Skin epidermis (tissue), 12 donors: ENCODE measurements around the gene NASP.

ENCODE experiments used
- H3K27ac ChIP-seq, 21 experiments: fragments of 200-600 bp; sonication (generic) in 11 of 21; one replicate each; pipeline ENCODE4 v1.5.0; 2020; ENCODE audit warnings: mild to moderate bottlenecking in 3 of 21, inconsistent platforms in 2 of 21, moderate library complexity in 2 of 21
- H3K4me3 ChIP-seq, 7 experiments: fragments of 200-600 bp; sonication (generic) in 2 of 7; one replicate each; pipeline ENCODE4 v1.5.0; 2020; ENCODE audit warnings: inconsistent platforms in 2 of 7, mild to moderate bottlenecking in 2 of 7, moderate library complexity in 1 of 7

The NASP gene

DNA sequence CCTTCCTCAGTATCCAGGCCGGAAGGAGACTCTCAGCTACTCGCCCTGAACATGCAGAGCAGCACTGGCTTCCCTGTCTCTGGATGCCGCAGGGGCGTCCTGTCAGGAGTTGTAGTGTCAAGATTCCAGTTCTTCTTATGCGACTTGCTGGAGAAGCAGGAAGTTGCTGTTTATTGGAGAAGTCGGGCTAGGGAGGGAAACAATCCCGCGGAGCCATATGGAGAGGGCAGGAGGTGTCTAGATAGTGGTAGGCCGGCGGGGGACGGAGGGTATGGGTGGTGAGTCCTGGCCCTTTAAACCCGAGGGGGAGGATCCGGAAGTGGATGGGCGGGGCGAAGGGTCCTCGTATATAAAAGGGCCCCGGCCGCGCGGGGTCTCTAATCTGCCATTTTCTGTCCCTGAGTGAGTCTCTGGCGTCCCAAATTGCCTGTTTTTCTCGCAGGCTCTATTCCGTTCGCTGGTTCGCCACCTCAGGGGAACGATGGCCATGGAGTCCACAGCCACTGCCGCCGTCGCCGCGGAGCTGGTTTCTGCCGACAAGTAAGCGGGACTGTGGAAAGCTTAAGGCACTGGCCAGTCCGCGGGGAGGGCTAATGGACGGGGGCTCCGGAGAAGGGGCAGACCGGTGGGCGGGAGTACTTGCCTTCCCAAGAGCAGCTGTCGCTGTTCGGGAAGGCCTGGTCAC is at the start of gene NASP:
Gene NASP, plus strand, starts transcription at position 376 of the 685 bp plus-strand sequence. Its CDS starts 106 bp downstream, at position 482.
- Histone ChIP-seq H3K27ac (peak within 1 kb of the TSS; percentile 41 to 95 (median 87)), H3K4me3 (peak within 1 kb of the TSS; percentile 76 to 100 (median 91))

DNA sequence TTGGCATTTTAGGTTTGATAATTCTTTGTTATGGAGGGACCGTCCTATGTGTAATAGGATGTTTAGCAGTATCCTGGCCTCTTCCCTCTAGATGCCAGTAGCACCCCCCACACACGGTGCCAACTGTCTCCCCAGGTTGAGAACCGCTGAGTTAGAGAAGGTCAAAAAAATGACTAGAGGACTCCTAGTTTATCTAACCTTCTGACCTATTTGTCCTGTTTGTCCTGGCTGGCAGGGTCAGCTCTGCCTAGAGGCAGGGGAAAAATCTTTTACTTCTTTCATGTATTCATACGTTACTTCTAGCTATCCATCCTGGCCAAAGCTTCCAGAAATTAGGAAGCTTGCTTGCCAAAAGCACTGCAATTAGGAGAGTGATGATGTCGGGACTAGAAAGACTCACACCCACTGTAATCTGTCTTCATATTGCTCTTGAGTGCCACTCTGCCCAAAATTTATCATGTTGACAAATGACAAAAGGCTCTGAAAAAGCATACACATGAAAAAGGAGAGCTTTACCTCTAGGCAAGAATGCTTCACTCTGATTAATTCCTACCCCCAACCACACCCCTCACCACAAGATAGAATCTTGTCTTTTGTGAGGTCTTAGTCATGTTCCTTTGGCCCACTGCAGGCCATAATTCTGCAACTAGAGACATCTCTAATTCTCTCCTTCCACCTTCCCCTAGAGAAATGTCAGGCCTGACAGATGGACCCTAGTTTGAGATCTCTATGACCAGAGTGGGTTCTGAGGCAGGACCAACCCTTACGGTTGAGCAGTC is 47.7 kb upstream of the NASP start:
- no peak overlapping the region for H3K27ac ChIP-seq

DNA sequence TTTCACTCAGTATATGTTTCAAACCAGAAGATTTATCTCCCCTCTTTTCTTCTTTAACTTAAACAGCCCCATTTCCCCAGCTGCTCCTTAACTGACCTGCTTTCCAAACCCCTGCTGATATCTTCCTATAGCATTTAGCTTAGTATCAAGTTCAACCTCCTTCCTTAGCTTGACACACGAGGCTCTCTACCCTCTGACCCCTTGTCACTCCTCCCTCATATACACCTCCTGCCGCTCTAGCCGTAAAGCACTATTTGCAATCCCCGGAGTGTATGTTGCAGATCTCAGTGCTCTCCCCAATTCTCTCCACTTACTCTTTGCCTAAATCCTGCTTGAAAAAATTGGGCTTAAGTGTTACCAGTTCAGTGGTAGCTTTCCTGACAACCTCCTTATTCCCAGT is 47.0 kb upstream of the NASP start:
- Histone ChIP-seq H3K27ac (no peak overlapping the region), H3K4me3 (no peak overlapping the region)

More for the DNA sequence above, 47.7 kb upstream of the NASP start:
- H3K4me3 ChIP-seq, result no peak overlapping the region

- Histone ChIP-seq H3K27ac (peak overlapping the region in 1 of 21 experiments; percentile 42), H3K4me3 (no peak overlapping the region)
Measured at GRCh38 chr1:45541193-45541592, 42.6 kb upstream of the NASP start.

- H3K4me3 ChIP-seq, result no peak overlapping the region
Measured at GRCh38 chr1:45542591-45542990, 41.2 kb upstream of the NASP start.

GRCh38 chr1:45543581-45544417 is 40.0 kb upstream of the NASP start:
- Histone ChIP-seq H3K4me3 (no peak overlapping the region), H3K27ac (peak overlapping the region in 12 of 21 experiments; percentile 5 to 79 (median 48))

More at GRCh38 chr1:45542591-45542990, 41.2 kb upstream of the NASP start:
- peak overlapping the region in 4 of 21 experiments; percentile 31 to 79 (median 50) for H3K27ac ChIP-seq

- Histone ChIP-seq H3K27ac (peak overlapping the region in 10 of 21 experiments; percentile 17 to 79 (median 45)), H3K4me3 (no peak overlapping the region)
Measured at GRCh38 chr1:45544530-45544929, 39.3 kb upstream of the NASP start.

DNA sequence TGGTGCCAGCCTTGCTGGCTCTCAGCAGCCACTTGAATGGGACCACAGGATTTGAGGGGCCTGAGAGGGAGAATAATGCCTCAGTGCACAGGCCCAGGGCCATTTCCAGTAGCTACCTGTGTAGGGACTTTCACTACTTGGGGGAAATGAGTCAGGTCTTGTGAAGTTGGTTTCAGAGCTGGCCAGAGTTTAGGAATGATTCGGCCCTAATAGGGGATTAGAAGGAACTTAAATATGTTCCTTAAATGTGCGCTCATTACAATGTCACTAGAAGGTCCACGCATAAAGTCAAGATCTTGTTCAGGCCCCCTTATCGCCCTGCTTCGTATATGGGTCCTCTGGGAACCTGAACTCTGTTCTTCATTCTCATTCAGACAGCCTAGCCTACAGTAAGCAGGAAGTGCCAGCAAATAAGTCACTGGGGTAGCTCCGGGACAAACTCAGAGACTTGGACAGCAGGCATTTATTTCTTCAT is 38.8 kb upstream of the NASP start:
- no peak overlapping the region for H3K4me3 ChIP-seq
- peak overlapping the region in 12 of 21 experiments; percentile 6 to 79 (median 44) for H3K27ac ChIP-seq

DNA sequence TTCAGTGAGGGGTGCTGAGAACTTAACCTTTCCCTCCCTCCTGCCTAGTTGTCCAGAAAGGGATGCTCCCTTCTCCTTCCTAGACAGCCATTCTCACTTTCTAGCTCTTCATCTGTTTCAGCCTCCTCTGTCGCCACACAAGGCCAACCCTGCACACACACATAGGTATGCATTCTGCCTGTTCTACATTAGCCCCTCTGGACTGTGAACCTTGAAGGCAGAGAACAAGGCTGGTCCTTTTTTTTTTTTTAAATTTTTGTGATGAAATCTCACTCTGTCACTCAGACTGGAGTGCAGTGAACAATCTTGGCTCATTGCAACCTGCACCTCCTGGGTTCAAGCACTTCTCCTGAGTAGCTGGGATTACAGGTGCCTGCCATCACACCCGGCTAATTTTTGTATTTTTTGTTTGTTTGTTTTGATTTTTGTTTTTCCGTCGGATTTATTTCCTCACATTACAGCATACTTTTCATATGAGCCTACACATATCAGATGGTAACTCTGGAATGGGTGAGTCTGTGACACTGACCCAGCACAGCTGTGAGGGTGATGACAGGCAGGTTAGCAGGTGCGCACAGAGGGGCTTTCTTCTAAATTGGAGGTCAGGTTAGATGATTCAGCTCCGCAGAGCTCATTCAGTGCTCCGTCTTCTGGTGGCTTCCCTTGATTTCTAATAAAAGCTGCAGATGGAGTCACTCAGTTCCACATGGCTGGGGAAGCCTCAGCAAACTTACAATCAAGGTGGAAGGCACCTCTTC is 38.1 kb upstream of the NASP start:
- Histone ChIP-seq H3K4me3 (no peak overlapping the region), H3K27ac (peak overlapping the region in 11 of 21 experiments; percentile 6 to 79 (median 47))

GRCh38 chr1:45550401-45551351 is 33.2 kb upstream of the NASP start, which contains the start of gene AKR1A1:
Gene AKR1A1, plus strand, starts transcription at chr1:45550826. Its CDS starts 10,969 bp downstream, at chr1:45561795.
- Histone ChIP-seq H3K27ac (peak within 1 kb of the TSS in 20 of 21 experiments; percentile 68 to 93 (median 82)), H3K4me3 (peak within 1 kb of the TSS; percentile 42 to 80 (median 57))

DNA sequence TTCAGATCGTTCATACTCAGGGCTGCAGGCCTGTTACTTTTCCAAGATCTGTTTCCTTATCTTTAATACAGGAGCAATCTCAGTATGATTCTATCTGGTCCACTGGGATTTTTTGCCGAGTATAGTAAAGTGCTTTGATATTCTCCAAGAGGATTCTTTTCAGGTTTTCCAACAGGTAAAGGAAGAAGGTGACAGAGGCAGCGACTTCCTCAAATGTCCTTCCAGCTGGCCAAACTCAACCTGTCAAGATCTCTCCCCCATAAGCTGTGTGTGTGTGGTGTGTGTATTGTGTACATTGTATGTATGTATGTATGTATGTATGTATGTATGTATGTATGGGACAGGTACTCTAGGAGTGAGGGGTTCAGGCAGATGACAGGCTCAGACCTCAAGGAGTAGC is 32.2 kb upstream of the NASP start:
- Histone ChIP-seq H3K27ac (peak overlapping the region in 15 of 21 experiments; percentile 68 to 93 (median 80)), H3K4me3 (peak overlapping the region; percentile 42 to 80 (median 57))

- peak overlapping the region in 1 of 7 experiments; percentile 56 for H3K4me3 ChIP-seq
- peak overlapping the region in 4 of 21 experiments; percentile 7 to 83 (median 81) for H3K27ac ChIP-seq
Measured at GRCh38 chr1:45552331-45552730, 31.5 kb upstream of the NASP start.

DNA sequence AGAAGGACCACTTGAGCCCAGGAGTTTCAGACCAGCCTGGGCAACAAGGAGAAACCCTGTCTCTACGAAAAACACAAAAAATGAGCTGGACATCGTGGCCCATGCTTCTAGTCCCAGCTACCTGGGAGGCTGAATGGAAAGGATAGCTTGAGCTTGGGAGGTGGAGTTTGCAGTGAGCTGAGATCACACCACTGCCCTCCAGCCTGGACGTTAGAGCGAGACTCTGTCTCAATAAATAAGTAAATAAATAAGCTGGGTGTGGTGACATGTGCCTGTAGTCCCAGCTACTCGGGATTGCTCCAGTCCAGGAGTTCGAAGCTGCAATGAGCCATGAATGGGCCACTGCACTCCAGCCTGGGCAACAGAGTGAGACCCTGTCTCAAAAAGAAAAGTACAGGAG is 29.6 kb upstream of the NASP start:
- H3K4me3 ChIP-seq, result no peak overlapping the region
- H3K27ac ChIP-seq, result no peak overlapping the region

DNA sequence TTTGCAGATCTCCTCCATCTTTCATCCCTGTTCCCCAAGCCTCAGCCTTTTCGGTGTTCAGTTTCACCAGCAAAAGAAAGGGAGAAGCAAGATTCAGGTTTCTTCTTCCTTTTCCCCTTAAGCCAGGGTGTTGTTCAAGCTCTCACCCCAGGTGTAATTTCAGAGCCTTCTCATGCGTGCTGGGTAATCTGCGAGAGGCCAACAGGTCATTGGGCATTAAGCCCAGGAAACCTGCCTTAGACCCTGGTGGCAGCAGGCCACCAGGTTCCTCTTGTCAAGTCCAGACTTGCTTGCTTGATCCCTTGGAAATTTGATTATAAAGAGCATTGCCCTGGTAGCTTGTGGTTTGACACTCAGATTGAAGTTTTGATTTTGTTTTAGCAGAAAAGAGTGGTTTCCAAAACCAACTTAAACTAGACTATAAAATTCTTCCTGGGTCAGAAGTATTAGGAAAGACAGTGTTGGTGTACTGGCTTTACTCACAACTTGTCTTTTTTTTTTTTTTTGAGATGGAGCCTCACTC is 26.4 kb upstream of the NASP start:
- peak overlapping the region in 2 of 21 experiments; percentile 24 to 34 for H3K27ac ChIP-seq
- no peak overlapping the region for H3K4me3 ChIP-seq

DNA sequence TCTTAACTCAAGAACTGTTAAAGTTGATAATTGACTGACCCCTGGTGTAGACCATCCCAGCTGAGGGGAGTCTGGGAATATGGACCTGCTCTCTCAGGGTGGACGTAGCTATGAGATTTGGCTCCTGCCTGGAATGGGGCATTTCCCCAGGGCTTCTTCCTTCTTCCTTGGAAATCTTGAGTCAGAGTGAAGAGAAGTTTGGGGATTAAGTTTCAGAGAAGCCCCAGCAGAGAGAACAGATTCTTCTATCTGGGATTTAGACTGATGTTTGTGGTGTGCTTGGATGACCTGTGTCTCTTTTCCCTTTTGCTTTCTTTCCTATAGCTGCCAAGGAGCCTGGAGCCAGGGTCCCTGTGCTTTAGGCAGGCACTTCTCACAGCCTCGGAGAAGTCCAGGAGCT is 20.0 kb upstream of the NASP start:
- Histone ChIP-seq H3K4me3 (no peak overlapping the region), H3K27ac (no peak overlapping the region)

GRCh38 chr1:45566722-45567121 is 17.1 kb upstream of the NASP start:
- Histone ChIP-seq H3K27ac (peak overlapping the region in 5 of 21 experiments; percentile 6 to 42 (median 28)), H3K4me3 (no peak overlapping the region)

- H3K27ac ChIP-seq, result no peak overlapping the region
Measured at GRCh38 chr1:45567911-45568310, 15.9 kb upstream of the NASP start.

More at GRCh38 chr1:45567911-45568310, 15.9 kb upstream of the NASP start:
- no peak overlapping the region for H3K4me3 ChIP-seq
